IMR-90 (cell line): Measurements from ENCODE around the gene MAP3K7CL. TPM values are rescaled to one million over a fixed set of nuclear protein-coding genes. Genes with fewer than 3 reads are reported as not detected.
A peak's percentile ranks its signal among the peaks of the same experiment; 100 is the strongest.

ENCODE experiments used
- ATAC-seq: fragments of 200-7000 bp; cut with Tn5 transposase; 2 replicates; pipeline ENCODE4 v1.9.1; 2020; ENCODE audit warnings: low read depth, mild to moderate bottlenecking, moderate library complexity
- BruUV-seq: library from RNA; stranded (reverse); fragments of 400-500 nt; replicated peaks from 2 replicates; lab custom pipeline; 2021; lab: Mats Ljungman, UMichigan
- CTCF ChIA-PET: fragments of 300-600 bp; formaldehyde crosslinking; extraction: SDS; loops from one replicate; lab custom pipeline; 2021; ENCODE audit warnings: antibody characterized with exemption; lab: Yijun Ruan, JAX
- POLR2A ChIA-PET: fragments of 300-600 bp; sonication (Branson Sonifier 250); formaldehyde crosslinking; loops from one replicate; lab custom pipeline; 2022; ENCODE audit warnings: antibody characterized with exemption; ENCODE audit not compliant: unreplicated experiment; lab: Charles Lee
- DNase-seq: peaks from one replicate; pipeline ENCODE4 v3.0.0; 2013
- H2AFZ ChIP-seq: replicated peaks from 2 replicates; pipeline ENCODE3; 2013; ENCODE audit warnings: low read length, mild to moderate bottlenecking; ENCODE audit not compliant: poor library complexity
- H2AK5ac ChIP-seq: 2 replicates; pipeline ENCODE4 v1.6.1; 2013; ENCODE audit warnings: low read depth, low read length, inconsistent platforms
- H2AK9ac ChIP-seq: replicated peaks from 2 replicates; pipeline ENCODE3; 2013; ENCODE audit warnings: mild to moderate bottlenecking, low read depth, low read length, moderate library complexity; ENCODE audit not compliant: poor library complexity
- H2BK120ac ChIP-seq: 2 replicates; pipeline ENCODE4 v1.6.1; 2013; ENCODE audit warnings: low read depth, low read length, inconsistent platforms
- H2BK15ac ChIP-seq: 3 replicates; pipeline ENCODE4 v1.6.1; 2013; ENCODE audit warnings: low read depth, low read length, inconsistent platforms
- H2BK20ac ChIP-seq: 2 replicates; pipeline ENCODE4 v1.6.1; 2013; ENCODE audit warnings: low read depth, mild to moderate bottlenecking, inconsistent platforms, low read length, moderate library complexity
- H2BK5ac ChIP-seq: 2 replicates; pipeline ENCODE4 v1.6.1; 2013; ENCODE audit warnings: mild to moderate bottlenecking, low read depth, low read length, inconsistent platforms; ENCODE audit not compliant: poor library complexity, severe bottlenecking
- H3K14ac ChIP-seq: replicated peaks from 2 replicates; pipeline ENCODE4 v1.6.1; 2013; ENCODE audit warnings: low read depth, low read length, inconsistent platforms
- H3K18ac ChIP-seq: 2 replicates; pipeline ENCODE4 v1.6.1; 2013; ENCODE audit warnings: low read depth, low read length, control low read depth
- H3K23ac ChIP-seq: 2 replicates; pipeline ENCODE4 v1.6.1; 2013; ENCODE audit warnings: low read depth, low read length, inconsistent platforms
- H3K27ac ChIP-seq: 2 replicates; pipeline ENCODE4 v1.5.1; 2013; ENCODE audit warnings: mild to moderate bottlenecking, control low read depth, low read length; ENCODE audit not compliant: insufficient read depth
- H3K27me3 ChIP-seq: 2 replicates; pipeline ENCODE4 v1.6.1; 2013; ENCODE audit warnings: low read length; ENCODE audit not compliant: control insufficient read depth, insufficient read depth
- H3K36me3 ChIP-seq: 2 replicates; pipeline ENCODE4 v1.6.1; 2013; ENCODE audit warnings: low read length, mixed read lengths; ENCODE audit not compliant: control insufficient read depth, insufficient read depth
- H3K4ac ChIP-seq: 2 replicates; pipeline ENCODE4 v1.6.1; 2013; ENCODE audit warnings: low read depth, low read length, inconsistent platforms
- H3K4me1 ChIP-seq: 2 replicates; pipeline ENCODE4 v1.6.1; 2013; ENCODE audit warnings: low read length, mixed read lengths; ENCODE audit not compliant: control insufficient read depth, insufficient read depth
- H3K4me2 ChIP-seq: 2 replicates; pipeline ENCODE4 v1.6.1; 2013; ENCODE audit warnings: low read depth, mild to moderate bottlenecking, control low read depth, low read length, moderate library complexity
- H3K4me3 ChIP-seq: 2 replicates; pipeline ENCODE4 v1.5.1; 2013; ENCODE audit warnings: low read depth, mild to moderate bottlenecking, control low read depth, low read length, moderate library complexity; ENCODE audit not compliant: insufficient read depth
- H3K56ac ChIP-seq: 2 replicates; pipeline ENCODE4 v1.6.1; 2013; ENCODE audit warnings: low read length, inconsistent platforms; ENCODE audit not compliant: insufficient read depth; ENCODE audit errors: extremely low read depth
- H3K79me1 ChIP-seq, 2 experiments: 2 replicates each; pipeline ENCODE4 v1.6.1; 2013; ENCODE audit warnings: low read length in 2 of 2, inconsistent platforms in 1 of 2, low read depth in 1 of 2
- H3K9ac ChIP-seq: 2 replicates; pipeline ENCODE4 v1.6.1; 2013; ENCODE audit warnings: low read depth, low read length, control low read depth
- H3K9me1 ChIP-seq: 2 replicates; pipeline ENCODE4 v1.6.1; 2013; ENCODE audit warnings: low read length, inconsistent platforms; ENCODE audit not compliant: insufficient read depth
- H3K9me3 ChIP-seq: 2 replicates; pipeline ENCODE4 v1.6.1; 2013; ENCODE audit warnings: low read length; ENCODE audit not compliant: control insufficient read depth, insufficient read depth
- H4K20me1 ChIP-seq: 2 replicates; pipeline ENCODE4 v1.6.1; 2013; ENCODE audit warnings: low read length, inconsistent platforms; ENCODE audit not compliant: insufficient read depth
- H4K5ac ChIP-seq: 2 replicates; pipeline ENCODE4 v1.6.1; 2013; ENCODE audit warnings: mild to moderate bottlenecking, low read depth, low read length, control low read depth
- H4K8ac ChIP-seq, 2 experiments: 2 replicates each; pipeline ENCODE4 v1.6.1; 2013; ENCODE audit warnings: low read depth in 2 of 2, low read length in 2 of 2, control low read depth in 1 of 2, inconsistent platforms in 1 of 2
- H4K91ac ChIP-seq: 2 replicates; pipeline ENCODE4 v1.6.1; 2013; ENCODE audit warnings: low read depth, low read length, inconsistent platforms; ENCODE audit not compliant: insufficient read depth
- BHLHE40 ChIP-seq: fragments of 150-350 bp; IDR thresholded peaks from 2 replicates; pipeline ENCODE4 v1.6.1; 2016; ENCODE audit warnings: mild to moderate bottlenecking, low read depth, low read length
- CEBPB ChIP-seq: IDR thresholded peaks from 2 replicates; pipeline ENCODE4 v1.6.1; 2012; ENCODE audit warnings: low read depth, low read length, improper control_type of control experiment
- CHD1 ChIP-seq: IDR thresholded peaks from 2 replicates; pipeline ENCODE4 v1.6.1; 2012; ENCODE audit warnings: low read depth, low read length, improper control_type of control experiment
- CTCF ChIP-seq: conservative IDR thresholded peaks from 2 replicates; pipeline ENCODE4 v1.5.1; 2012; ENCODE audit warnings: mild to moderate bottlenecking, low read depth, low read length, improper control_type of control experiment
- ELK1 ChIP-seq: fragments of 150-350 bp; IDR thresholded peaks from 2 replicates; pipeline ENCODE4 v1.6.1; 2016; ENCODE audit warnings: low read depth, mild to moderate bottlenecking, low read length, moderate library complexity, borderline replicate concordance
- FOS ChIP-seq: fragments of 150-350 bp; IDR thresholded peaks from 2 replicates; pipeline ENCODE4 v1.6.1; 2016; ENCODE audit warnings: low read depth, low read length
- MAFK ChIP-seq: IDR thresholded peaks from 2 replicates; pipeline ENCODE4 v1.6.1; 2012; ENCODE audit warnings: low read depth, low read length, improper control_type of control experiment
- MAZ ChIP-seq: IDR thresholded peaks from 2 replicates; pipeline ENCODE4 v1.6.1; 2012; ENCODE audit warnings: low read depth, mild to moderate bottlenecking, low read length, improper control_type of control experiment, moderate library complexity, borderline replicate concordance
- MXI1 ChIP-seq: IDR thresholded peaks from 2 replicates; pipeline ENCODE4 v1.6.1; 2012; ENCODE audit warnings: low read depth, mild to moderate bottlenecking, low read length, moderate library complexity, borderline replicate concordance
- NFE2L2 ChIP-seq: fragments of 150-350 bp; IDR thresholded peaks from 2 replicates; pipeline ENCODE4 v1.6.1; 2016; ENCODE audit warnings: low read depth, mild to moderate bottlenecking, low read length
- POLR2A ChIP-seq: IDR thresholded peaks from 2 replicates; pipeline ENCODE4 v1.6.1; 2012; ENCODE audit warnings: mild to moderate bottlenecking, low read depth, low read length
- RAD21 ChIP-seq: IDR thresholded peaks from 2 replicates; pipeline ENCODE4 v1.6.1; 2012; ENCODE audit warnings: low read length, improper control_type of control experiment
- RCOR1 ChIP-seq: IDR thresholded peaks from 2 replicates; pipeline ENCODE4 v1.6.1; 2012; ENCODE audit warnings: mild to moderate bottlenecking, low read length, improper control_type of control experiment; ENCODE audit not compliant: insufficient replicate concordance
- RFX5 ChIP-seq: IDR thresholded peaks from 2 replicates; pipeline ENCODE4 v1.8.0; 2012; ENCODE audit warnings: low read depth, mild to moderate bottlenecking, low read length, moderate library complexity
- SMC3 ChIP-seq: fragments of 150-350 bp; IDR thresholded peaks from 2 replicates; pipeline ENCODE4 v1.6.1; 2016; ENCODE audit warnings: low read depth, mild to moderate bottlenecking, antibody characterized with exemption, low read length, moderate library complexity
- USF2 ChIP-seq: fragments of 150-350 bp; IDR thresholded peaks from 2 replicates; pipeline ENCODE4 v1.6.1; 2017; ENCODE audit warnings: mild to moderate bottlenecking, antibody characterized with exemption, low read length, low read depth
- WGBS, 2 experiments: methylation state at CpG; one replicate each; pipeline versions ENCODE4 v1.1.5 to v1.1.7; 2013; ENCODE audit warnings: missing lambda C conversion rate in 2 of 2; ENCODE audit not compliant: insufficient read length in 1 of 2; ENCODE audit errors: extremely low coverage in 2 of 2; 5-methylcytosine and 5-hydroxymethylcytosine counted together
- dilution Hi-C: fragments of 300-500 bp; cut with HindIII; formaldehyde crosslinking; loops from one replicate; pipeline ENCODE4 v1.14.3; 2018; ENCODE audit warnings: low sequenced_read_pairs; ENCODE audit not compliant: unreplicated experiment
- in situ Hi-C: fragments of 300-500 bp; cut with MboI; formaldehyde crosslinking; loops from 3 replicates; pipeline ENCODE4 v1.14.3; 2019; ENCODE audit warnings: low sequenced_read_pairs, inconsistent platforms, mixed read lengths
- intact Hi-C: fragments of 100-400 bp; cut with micrococcal nuclease; formaldehyde crosslinking; loops from 2 replicates; pipeline ENCODE4 v1.10.0; 2022
- polyA plus RNA-seq, 3 experiments: library from polyadenylated mRNA; depleted of rRNA; stranded (reverse); fragments of >200 nt; gene quantifications; 2 replicates each; pipeline ENCODE4 v1.2.3, GENCODE V29; 2012; ENCODE audit warnings: low replicate concordance in 1 of 3
- total RNA-seq: library from RNA; depleted of rRNA; stranded (reverse); fragments of >200 nt; gene quantifications from 2 replicates; pipeline ENCODE4 v1.2.3, GENCODE V29; 2012

MAP3K7CL gene
- total and polyA plus RNA-seq, 2 of the 4 experiments (the other 2 are of a cell fraction), result 21.0 to 22.3 TPM

GRCh38 chr21:29193901-29194300, 63.5 kb downstream of the MAP3K7CL start:
- Histone ChIP-seq H2AK9ac (no peak overlapping the region), H3K9me3 (no peaks in the 10 kb centered on the region), H3K27me3 (no peaks in the 10 kb centered on the region), H3K36me3 (no peaks in the 10 kb centered on the region), H3K23ac (peak overlapping the region; percentile 16; the same call in 1 of the 2 replicates), H3K27ac (no peak overlapping the region), H4K5ac (no peak overlapping the region), H3K4me2 (no peak overlapping the region), H2BK120ac (peak overlapping the region; percentile 54; the same call in 1 of the 2 replicates), H4K8ac (no peak overlapping the region; a peak in 1 of 4 replicates), H3K9ac (no peak overlapping the region), H3K9me1 (peaks cover 11% of the 10 kb centered on the region), H2BK15ac (no peak overlapping the region), H2AK5ac (no peak overlapping the region), H4K20me1 (no peaks in the 10 kb centered on the region), H2AFZ (no peak overlapping the region), H3K4ac (0 out of 2 replicates have a peak overlapping the region, but pooled peaks have one; percentile 23), H3K18ac (no peak overlapping the region), H3K56ac (no peak overlapping the region), H2BK20ac (0 out of 2 replicates have a peak overlapping the region, but pooled peaks have one; percentile 42), H3K14ac (0 out of 2 replicates have a peak overlapping the region, but pooled peaks have one; percentile 45), H4K91ac (no peak overlapping the region), H3K4me1 (peaks cover 11% of the 10 kb centered on the region), H3K4me3 (no peak overlapping the region), H3K79me1 (no peaks in the 10 kb centered on the region; a peak in 2 of 4 replicates), H2BK5ac (no peak overlapping the region)
- ATAC-seq (no peak), DNase-seq (no peak)
- in situ Hi-C loops, result no loop called here
- intact Hi-C loops, result no loop called here
- WGBS, 2 experiments, result 90% methylated on average over 2 of the region's 6 CpGs; no CpG with 5 or more reads in 1 of the 2 experiments
- POLR2A ChIA-PET, result no interaction called here
- no TSS peak for BruUV-seq
- CTCF ChIA-PET, result no interaction called here
- dilution Hi-C loops, result no loop called here
- TF ChIP-seq CTCF, result no peak
- no peak for TF ChIP-seq RCOR1
- TF ChIP-seq RAD21, result no peak
- TF ChIP-seq POLR2A, result no peak
- TF ChIP-seq ELK1, result no peak
- TF ChIP-seq CHD1, result no peak
- no peak for TF ChIP-seq CEBPB
- TF ChIP-seq MXI1, result no peak
- no peak for TF ChIP-seq RFX5
- TF ChIP-seq FOS, result no peak
- TF ChIP-seq USF2, result no peak
- TF ChIP-seq MAZ, result no peak
- TF ChIP-seq SMC3, result no peak
- no peak for TF ChIP-seq MAFK
- no peak for TF ChIP-seq BHLHE40
- TF ChIP-seq NFE2L2, result no peak
